Measurements from ENCODE around the gene ORM1. TPM values are rescaled to one million over a fixed set of nuclear protein-coding genes. Genes with fewer than 3 reads are reported as not detected.

ORM1 gene
- total RNA-seq, 1 experiment from 2014 or later: 4.4 TPM

- Histone ChIP-seq H3K79me2 (ENCODE audit: insufficient read depth, low read length) (no peaks in the 10 kb centered on the region), H3T11ph (ENCODE audit: low read length) (no peak overlapping the region), H3K27me3 (ENCODE audit: insufficient read depth, low read length) (no peaks in the 10 kb centered on the region), H2BK12ac (ENCODE audit: insufficient read length, low read depth, low read length) (no peak overlapping the region), H3K4me2 (ENCODE audit: insufficient read depth, insufficient read length, low read length) (no peak overlapping the region), H2BK5ac (ENCODE audit: insufficient read length, low read length) (no peak overlapping the region), H3K23ac (ENCODE audit: insufficient read length, low read depth, low read length) (no peak overlapping the region), H3K56ac (ENCODE audit: insufficient read length, low read depth, low read length) (no peak overlapping the region), H2BK120ac (ENCODE audit: low read depth, low read length, poor library complexity, severe bottlenecking) (no peak overlapping the region), H4K8ac (replicated peaks; ENCODE audit: insufficient read length, low read depth, low read length) (no peak overlapping the region), H3K27ac (ENCODE audit: insufficient read length, low read depth, low read length) (no peak overlapping the region), H3K4me1 (ENCODE audit: insufficient read depth, low read length) (no peaks in the 10 kb centered on the region), H2BK20ac (ENCODE audit: low read depth, low read length, poor library complexity, severe bottlenecking) (no peak overlapping the region), H3K9ac (ENCODE audit: extremely low read depth, insufficient read length, low read length) (no peak overlapping the region), H4K20me1 (ENCODE audit: control insufficient read depth, insufficient read depth, insufficient read length) (no peaks in the 10 kb centered on the region), H3K9me3 (ENCODE audit: control insufficient read depth, low read depth, low read length) (no peaks in the 10 kb centered on the region), H2BK15ac (ENCODE audit: low read depth, low read length) (no peak overlapping the region), H3K79me1 (ENCODE audit: insufficient read depth, low read depth, low read length, poor library complexity, severe bottlenecking) (no peaks in the 10 kb centered on the region), H3K23me2 (ENCODE audit: insufficient read length, low read depth, low read length, poor library complexity, severe bottlenecking) (no peaks in the 10 kb centered on the region), H4K91ac (ENCODE audit: insufficient read length, low read depth, low read length) (no peak overlapping the region), H4K5ac (ENCODE audit: insufficient read length, low read depth, low read length) (no peak overlapping the region), H2AFZ (ENCODE audit: low read length) (no peak overlapping the region), H2AK5ac (ENCODE audit: insufficient read length, low read length) (no peak overlapping the region), H3K14ac (ENCODE audit: insufficient read depth, low read length) (no peak overlapping the region; the same call in 1 of the 2 replicates), H3K4ac (ENCODE audit: low read depth, low read length) (no peak overlapping the region), H3K18ac (ENCODE audit: insufficient read length, low read depth, low read length) (no peak overlapping the region)
- Mint-ChIP-seq H3K36me3 (ENCODE audit: insufficient read depth in 1 of 3, low read depth in 3 of 3) (peaks cover 0 to 7% (median 0%) of the 10 kb centered on the region in 3 experiments; a peak in 3 of 7 replicates), H3K27me3 (ENCODE audit: low read depth) (no peaks in the 10 kb centered on the region), H3K9me3 (no peaks in the 10 kb centered on the region), H3K27ac (no peak overlapping the region), H3K4me1 (peaks cover 4 to 7% of the 10 kb centered on the region in 2 experiments; a peak in 3 of 4 replicates), H3K4me3 (no peak overlapping the region)
- DNase-seq: no peak
- WGBS (ENCODE audit: extremely low coverage, insufficient read length, low lambda C conversion rate): no CpG with 5 or more reads among the region's 13 CpGs
- TF ChIP-seq CTCF (conservative IDR thresholded peaks at IDR 0.05): no peak
These were observed 14.4 kb upstream of the ORM1 start for GRCh38 chr9:114308361-114308950.
